ENCODE measurements around the gene SMIM13. TPM values are rescaled to one million over a fixed set of nuclear protein-coding genes. Genes with fewer than 3 reads are reported as not detected.

Gene SMIM13
- total and polyA plus RNA-seq, 2 donors (not counting 3 experiments of a cell fraction or from before 2014, with no cell fraction given) = 3.2 to 14.7 TPM

- H3K9ac ChIP-seq (replicated peaks; ENCODE audit: extremely low read depth, insufficient read depth, low read length) = no peak overlapping the region
These were observed 88.0 kb downstream of the SMIM13 start for GRCh38 chr6:11181478-11182136.

More at GRCh38 chr6:11181478-11182136, 88.0 kb downstream of the SMIM13 start:
- no TSS peak for BruUV-seq (replicated peaks)
- H3K36me3 ChIP-seq (ENCODE audit: control insufficient read depth in 2 of 2, extremely low read depth in 1 of 2, insufficient read depth in 2 of 2, low read length in 2 of 2) = peaks cover 12 to 25% of the 10 kb centered on the region in 2 experiments
- CTCF ChIA-PET = interaction anchor here (1.5 kb wide), 1 partner anchor 51 kb away, joined by 4 read pairs; the partner anchor contains the start of gene NEDD9
- no peaks in the 10 kb centered on the region for H3K27me3 ChIP-seq (ENCODE audit: control insufficient read depth in 2 of 2, insufficient read depth in 2 of 2, low read length in 2 of 2)
- peaks cover 3% of the 10 kb centered on the region for H4K20me1 ChIP-seq (replicated peaks; ENCODE audit: control insufficient read depth, extremely low read depth, insufficient read depth, low read length)
- no peak overlapping the region for H2AFZ ChIP-seq (ENCODE audit: low read depth, low read length)
- intact Hi-C loops (cut with micrococcal nuclease) (no loop called here), dilution Hi-C loops (cut with MboI; ENCODE audit: extremely low pct_ligation_motif_present, low sequenced_read_pairs) (no loop called here)
- DNase-seq (ENCODE audit: low read depth, low spot score) (no peak), FAIRE-seq (no peak)
- no peak overlapping the region for H3K27ac ChIP-seq (ENCODE audit: insufficient read depth, low read depth, low read length)
- no peaks in the 10 kb centered on the region for H3K79me2 ChIP-seq (ENCODE audit: control insufficient read depth, insufficient read depth, low read length)
- H3K9me1 ChIP-seq (replicated peaks; ENCODE audit: control insufficient read depth, extremely low read depth, insufficient read depth, low read length) = no peaks in the 10 kb centered on the region
- H3K4me1 ChIP-seq (ENCODE audit: control insufficient read depth, extremely low read depth, insufficient read depth, low read length) = no peaks in the 10 kb centered on the region
- H3K9me3 ChIP-seq (replicated peaks; ENCODE audit: control insufficient read depth, insufficient read depth, low read length) = no peaks in the 10 kb centered on the region
- H3K4me2 ChIP-seq (ENCODE audit: insufficient read depth, low read length) = no peak overlapping the region
- H3K4me3 ChIP-seq (replicated peaks in 1 of 3; ENCODE audit: insufficient read depth in 1 of 3, low read depth in 1 of 3, low read length in 3 of 3) = no peak overlapping the region
- POLR2A ChIA-PET = no interaction called here
- no peak for TF ChIP-seq FOS (IDR thresholded peaks at IDR 0.05; ENCODE audit: borderline replicate concordance, insufficient read depth, low read length)
- TF ChIP-seq JUN (IDR thresholded peaks at IDR 0.05; ENCODE audit: borderline replicate concordance, insufficient read depth, insufficient read length, low read depth) = no peak
- TF ChIP-seq CTCF (IDR thresholded peaks at IDR 0.05; ENCODE audit: extremely low read depth in 1 of 2, insufficient read depth in 1 of 2, low read depth in 1 of 2, low read length in 2 of 2) = no peak
- no peak for TF ChIP-seq MAX (IDR thresholded peaks at IDR 0.05; ENCODE audit: insufficient read depth, insufficient read length)
- TF ChIP-seq GATA2 (IDR thresholded peaks at IDR 0.05; ENCODE audit: insufficient read depth, insufficient read length, low read depth, low read length) = no peak
- no peak for TF ChIP-seq EZH2 (IDR thresholded peaks at IDR 0.05; ENCODE audit: borderline replicate concordance, low read depth, low read length, severe bottlenecking)
- no peak for TF ChIP-seq POLR2AphosphoS5 (IDR thresholded peaks at IDR 0.05; ENCODE audit: insufficient read depth, low read depth, low read length)
- no peak for TF ChIP-seq MYC (IDR thresholded peaks at IDR 0.05; ENCODE audit: low read depth, low read length)
